ENCODE measurements around the gene MAP3K1.
"Not testable (repeated sequence)": the region's sequence is repeated elsewhere in the genome, so short reads cannot be mapped to it uniquely, and the experiment has no call there.

The MAP3K1 gene

DNA sequence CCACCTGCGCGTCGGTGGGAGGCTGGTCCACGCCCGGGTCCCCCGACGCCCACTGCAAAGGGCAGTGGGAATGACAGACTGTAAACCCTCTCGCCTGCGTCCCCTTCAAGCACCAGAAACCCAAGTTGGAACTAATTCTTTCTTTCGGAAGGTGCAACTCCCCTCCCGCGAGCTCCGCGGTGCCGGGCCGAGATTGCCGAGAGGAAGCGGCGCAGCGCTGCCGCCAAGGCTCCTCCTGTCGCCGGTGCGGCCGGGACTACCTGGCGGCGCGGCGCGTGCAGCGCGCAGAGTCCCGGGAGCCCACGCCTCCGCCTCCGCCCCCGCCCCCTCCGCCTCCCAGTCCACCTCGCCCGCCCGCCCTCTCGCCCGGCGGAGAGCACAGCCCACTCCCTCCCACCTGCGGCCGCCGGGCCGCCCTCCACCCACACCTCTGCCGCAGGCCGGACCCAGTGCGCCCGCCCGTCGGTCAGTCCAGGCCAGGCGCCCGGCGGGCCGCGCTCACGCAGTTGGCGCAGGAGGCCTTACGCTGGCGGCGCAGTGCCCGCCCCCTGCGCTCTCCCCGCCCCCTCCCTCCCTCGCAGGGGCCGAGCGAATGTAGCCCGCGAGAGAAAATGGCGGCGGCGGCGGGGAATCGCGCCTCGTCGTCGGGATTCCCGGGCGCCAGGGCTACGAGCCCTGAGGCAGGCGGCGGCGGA, at the start of gene MAP3K1:
Gene MAP3K1, plus strand, starts transcription at position 587 of the 695 bp plus-strand sequence. Its CDS starts 25 bp downstream, at position 612.
- peak; percentile 51 to 67 for DNase-seq

DNA sequence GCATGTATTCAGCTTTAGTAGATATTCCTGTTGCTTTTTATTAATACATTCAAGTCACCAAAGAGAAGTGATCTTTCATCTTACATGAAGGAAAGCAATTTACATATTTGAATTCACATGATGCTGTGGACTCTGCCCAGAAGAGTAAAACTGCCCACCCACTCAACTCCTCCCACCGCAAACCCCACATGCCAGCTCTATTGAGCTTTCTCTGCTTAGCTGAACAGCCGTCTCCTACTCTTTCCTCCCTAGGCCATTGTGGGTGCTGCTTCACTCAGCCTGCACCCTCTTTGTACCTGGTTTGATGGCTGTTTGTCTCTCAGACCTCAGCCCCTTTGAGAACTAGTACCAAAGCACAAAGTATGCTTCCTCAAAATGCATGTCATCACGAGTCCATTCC, 48.4 kb upstream of the MAP3K1 start:
- DNase-seq: no peak

DNA sequence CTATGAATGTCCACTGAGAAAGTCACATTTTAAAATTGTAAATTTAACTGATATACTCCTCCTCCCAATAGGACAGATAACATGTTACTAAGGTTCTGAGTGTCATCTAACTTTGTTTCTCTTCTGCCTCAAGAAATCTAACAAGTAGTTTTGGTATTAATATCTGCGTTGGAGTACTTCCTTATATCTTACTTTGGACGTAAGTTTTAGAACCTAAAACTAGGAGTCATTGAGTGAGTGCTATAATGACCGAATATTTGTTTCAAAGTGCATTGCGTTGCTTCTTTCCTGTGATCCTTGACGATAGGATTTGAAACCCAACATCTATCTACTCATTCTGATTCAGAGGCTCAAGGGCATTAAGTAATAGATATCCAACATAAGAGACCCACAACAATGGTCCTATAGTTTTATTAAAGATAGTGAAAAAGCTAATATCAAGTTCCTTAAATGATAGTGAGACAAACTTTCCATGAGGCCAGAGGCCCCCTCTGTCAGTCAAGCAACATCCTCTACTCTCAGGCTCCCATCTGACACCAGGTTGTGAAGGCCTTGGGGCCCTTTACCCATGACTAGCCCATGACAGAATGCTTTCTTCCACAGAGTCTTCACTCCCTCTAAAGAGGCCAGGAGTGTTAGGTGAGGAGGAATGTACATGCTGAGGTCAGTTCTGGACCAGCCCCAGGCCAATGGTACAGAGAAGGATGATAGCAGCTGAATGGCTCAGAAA, 45.3 kb upstream of the MAP3K1 start:
- no peak for DNase-seq

DNA sequence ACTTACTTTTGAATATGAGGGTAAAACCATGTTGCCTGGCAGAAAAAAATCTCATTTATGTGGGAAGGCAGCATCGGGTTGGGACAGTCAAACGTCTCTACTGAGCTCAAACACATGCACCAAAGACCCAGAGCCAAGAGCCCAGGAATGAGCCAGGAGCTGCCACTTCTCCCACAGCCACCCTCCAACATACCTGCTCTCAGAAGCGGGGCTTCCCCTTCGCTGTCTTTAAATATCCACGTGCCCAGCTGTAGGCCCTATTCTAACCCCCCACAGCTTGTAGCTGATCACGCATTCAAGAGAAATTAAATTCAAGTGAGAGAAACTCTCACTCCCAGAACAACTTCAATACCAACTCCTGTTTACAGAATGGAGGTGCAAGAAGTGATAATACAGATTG, 42.6 kb upstream of the MAP3K1 start:
- no peak for DNase-seq

DNA sequence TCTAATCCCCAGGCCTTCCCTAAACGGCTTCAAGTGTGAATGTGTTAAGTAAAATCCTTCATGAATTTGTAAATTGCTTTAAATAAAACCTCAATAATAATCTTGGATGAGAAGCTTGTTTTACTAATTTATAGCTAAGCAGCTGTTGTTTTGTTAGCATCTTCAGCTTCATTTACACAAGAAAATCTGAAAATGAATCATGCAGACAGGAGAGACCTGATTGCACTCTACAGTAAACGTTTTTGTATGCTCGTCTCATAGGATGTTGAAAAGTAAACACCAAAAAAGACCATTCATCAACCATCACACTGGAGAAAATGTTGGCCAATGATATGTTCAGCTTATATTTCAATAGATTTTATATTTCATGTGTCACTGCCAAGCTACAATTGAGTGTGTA, 40.4 kb upstream of the MAP3K1 start:
- DNase-seq: no peak

DNA sequence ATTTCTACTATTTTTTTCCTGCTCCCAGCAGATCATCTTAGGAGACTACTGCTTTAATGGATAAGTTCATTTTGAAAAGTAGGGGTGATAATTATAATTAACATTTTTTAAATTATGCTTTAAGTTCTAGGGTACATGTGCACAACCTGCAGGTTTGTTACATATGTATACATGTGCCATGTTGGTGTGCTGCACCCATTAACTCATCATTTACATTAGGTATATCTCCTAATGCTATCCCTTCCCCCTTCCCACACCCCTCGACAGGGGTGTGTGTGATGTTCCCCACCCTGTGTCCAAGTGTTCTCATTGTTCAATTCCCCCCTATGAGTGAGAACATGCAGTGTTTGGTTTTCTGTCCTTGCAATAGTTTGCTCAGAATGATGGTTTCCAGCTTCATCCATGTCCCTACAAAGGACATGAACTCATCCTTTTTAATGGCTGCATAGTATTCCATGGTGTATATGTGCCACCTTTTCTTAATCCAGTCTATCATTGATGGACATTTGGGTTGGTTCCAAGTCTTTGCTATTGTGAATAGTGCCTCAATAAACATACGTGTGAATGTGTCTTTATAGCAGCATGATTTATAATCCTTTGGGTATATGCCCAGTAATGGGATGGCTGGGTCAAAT, 39.0 kb upstream of the MAP3K1 start:
- DNase-seq: not testable (repeated sequence)

DNA sequence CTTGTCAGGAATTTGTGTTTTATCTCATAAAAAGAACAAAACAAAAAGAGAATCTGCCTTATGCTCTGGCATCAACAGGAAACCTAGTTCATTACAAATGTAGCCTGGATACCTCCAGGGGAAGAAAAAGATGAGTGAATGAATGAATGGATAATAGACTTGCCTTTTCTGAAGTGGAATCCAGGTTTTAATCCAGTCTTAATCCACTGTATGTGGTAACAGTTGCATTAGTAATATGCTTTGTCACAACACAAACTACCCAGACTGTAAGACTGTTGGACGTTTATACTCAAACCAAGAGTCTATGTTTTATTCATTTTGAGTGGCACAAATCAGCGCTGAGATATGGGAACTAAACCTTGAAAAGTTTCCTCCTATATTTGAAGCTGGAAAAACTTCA, 32.1 kb upstream of the MAP3K1 start:
- no peak for DNase-seq

DNA sequence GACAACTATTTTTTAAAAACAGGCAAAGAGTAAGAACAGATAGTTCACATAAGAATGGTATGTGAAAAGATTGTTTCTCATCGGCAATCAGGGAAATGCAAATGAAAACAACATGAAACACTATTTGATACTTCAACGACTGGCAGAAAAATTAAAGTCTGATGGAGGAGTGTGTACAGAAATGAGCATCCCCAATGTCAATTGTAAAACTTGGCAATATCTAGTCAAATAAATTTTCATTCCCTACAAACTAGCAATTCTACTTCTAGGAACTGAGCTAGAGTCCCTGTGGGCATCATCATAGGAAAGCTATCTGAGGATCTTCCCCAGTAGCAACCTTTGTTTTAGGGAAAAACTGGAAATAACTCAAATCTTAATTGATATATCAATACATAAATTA, 29.0 kb upstream of the MAP3K1 start:
- DNase-seq: no peak

DNA sequence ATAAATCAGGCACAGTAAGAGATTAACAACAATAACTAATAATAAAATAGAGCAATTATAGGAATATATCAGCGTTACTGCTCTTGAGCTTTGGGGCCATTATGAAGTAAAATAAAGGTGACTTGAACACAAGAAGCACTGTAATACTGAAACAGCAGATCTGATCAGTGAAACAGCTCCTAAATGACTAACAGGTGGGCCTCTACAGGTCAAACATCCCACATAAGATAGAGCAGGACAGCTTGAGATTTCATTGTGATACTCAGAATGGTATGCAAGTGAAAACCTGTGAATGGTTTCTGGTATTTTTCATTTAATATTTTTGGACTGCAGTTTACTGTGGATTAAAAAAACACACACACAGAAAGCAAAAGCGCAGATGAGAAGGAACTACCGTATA, 24.0 kb upstream of the MAP3K1 start:
- DNase-seq: no peak

DNA sequence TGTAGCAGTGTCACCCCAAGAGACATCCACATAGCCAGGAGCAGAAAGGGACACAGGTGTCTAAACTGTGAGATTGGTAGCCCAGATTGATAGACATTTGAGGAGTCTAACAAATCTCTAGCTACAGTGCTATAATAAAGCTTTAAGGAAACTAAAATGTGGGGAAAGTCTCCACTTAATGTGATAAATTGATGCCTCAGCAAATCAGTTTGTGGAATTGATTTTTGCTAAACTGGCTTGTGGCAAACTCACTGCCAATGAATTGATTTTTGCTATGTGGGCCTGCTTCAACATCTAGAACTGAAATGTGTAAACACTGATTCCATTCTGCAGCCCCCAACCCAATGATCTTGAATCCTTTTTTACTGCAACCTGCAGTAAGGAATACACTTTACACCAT, 16.8 kb upstream of the MAP3K1 start:
- DNase-seq: no peak

DNA sequence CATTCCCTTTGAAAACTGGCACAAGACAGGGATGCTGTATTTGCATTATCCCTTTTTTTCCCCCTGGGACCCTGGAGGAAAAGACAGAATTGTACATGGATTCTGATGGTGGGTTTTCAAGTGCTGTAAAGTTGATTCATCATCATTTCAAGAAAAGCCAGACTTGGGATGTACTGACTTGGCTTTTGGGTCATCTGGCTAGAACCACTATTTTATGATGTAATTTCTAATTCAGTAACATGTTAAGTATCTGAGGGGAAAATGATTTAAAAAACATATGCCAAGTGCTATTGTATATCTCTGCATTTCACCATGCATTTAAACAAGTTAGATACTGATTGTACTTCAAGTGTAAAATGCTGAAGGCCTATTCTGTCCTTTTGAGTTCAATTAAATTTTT, 15.2 kb upstream of the MAP3K1 start:
- DNase-seq: no peak

DNA sequence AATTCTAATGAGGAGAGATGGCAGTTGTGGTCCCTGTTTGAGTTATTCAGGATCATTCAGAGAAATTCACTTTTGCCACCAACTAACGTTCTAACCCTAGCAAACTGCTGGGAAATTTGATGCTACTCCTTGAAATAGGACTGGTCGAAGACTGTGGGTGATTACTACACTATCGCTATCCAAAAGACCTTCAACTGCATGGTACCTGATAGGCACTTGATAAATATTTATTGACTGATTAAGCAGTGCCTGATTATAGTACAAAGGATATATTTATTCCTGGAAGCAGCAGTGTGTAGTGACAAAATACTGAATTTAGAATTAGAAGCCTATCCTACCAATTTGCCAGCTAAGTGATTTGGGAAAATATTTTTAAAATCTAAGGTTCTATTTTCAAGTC, 14.1 kb upstream of the MAP3K1 start:
- no peak for DNase-seq

DNA sequence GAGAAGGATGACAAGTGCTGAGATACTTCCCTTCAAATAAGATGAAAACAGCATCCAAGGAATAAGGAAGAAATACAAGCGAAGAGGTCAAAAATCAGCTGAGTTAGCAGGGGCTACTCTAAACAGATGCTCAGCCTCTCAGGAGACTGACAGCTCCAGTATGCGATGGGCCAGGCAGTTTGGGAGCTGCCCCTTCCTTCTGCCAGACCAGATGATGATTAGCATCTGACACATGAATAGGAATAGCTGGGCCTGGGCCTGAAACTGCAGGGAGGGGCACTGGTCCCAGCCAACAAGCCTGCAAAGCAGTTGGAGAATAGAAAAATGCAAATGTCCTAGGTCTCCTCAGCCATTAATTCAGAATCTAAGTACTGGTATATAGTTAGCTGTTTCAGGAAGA, 13.1 kb upstream of the MAP3K1 start:
- DNase-seq: no peak

DNA sequence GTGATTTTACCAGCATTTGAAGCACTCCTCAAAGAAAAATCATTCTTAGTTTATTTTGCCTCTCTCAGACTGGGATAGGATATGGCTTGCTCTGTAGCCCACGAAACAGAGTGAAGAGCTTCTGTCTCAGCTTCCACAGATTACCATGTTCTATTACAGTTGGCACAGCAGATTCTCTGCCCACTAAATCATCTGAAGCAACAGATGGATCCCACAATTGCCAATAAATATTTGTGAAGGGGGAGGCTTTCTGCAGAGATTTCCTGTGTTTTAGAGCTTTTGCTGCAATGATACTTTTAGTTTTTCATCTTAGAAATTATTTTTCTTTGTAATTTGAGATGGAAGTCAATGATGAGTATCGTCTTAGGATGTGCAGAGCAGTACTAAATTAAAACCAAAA, 12.3 kb upstream of the MAP3K1 start:
- DNase-seq: no peak

DNA sequence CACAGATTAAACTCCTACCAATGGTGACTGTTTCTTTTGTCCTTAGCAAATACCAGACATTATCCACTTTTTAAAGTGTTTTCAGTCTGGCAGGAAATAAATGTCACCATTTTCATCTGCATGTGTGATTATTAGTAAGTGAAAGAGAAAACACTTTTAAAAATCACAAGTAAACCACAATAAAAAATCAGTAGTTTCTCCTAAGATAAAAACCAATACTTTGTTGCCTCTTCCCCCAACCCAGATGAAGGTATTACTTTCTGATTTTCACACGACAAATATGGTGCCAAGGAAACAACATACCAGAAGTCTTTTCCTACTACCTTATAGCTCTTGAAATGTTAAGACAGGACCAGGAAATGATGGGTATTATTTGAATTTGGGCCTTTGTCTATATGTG, 11.5 kb upstream of the MAP3K1 start:
- no peak for DNase-seq

DNA sequence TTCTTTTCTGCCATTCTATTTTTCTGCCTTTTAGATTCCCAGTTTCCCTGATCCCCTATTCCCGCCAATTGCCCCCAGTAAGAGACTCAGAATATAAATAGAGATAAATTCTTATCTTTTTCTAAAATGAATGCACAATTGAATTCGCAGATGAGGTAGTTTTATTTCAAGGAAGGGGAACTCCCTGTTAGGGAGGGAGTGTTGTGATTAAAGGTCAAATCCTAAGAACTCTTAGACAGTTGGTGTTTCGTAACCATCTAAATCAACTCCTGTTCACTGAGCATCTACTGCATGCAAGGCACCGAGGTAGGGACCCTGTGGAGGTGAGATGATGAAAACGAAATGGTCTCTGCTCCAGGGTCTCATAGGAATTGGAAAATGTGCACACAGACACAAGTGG, 7.7 kb upstream of the MAP3K1 start:
- no peak for DNase-seq

DNA sequence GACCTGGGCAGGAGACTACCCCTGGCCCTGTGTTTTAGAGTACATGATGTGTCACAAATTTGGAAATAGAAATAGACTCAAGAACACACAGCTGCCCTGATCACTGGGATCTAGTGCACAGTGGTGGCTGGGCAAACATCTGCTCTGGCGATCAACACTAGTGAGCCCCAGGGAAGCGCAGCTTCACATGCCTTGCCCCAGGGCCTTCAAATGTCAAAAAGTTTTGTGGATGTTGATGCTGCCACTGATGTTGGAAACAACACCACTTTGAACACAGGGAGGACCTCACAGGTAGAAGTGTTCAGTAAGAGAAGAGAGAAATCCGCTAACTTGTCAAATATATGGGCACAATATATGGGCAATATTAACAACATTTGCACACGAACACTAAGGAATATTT, 7.1 kb upstream of the MAP3K1 start:
- DNase-seq: no peak

DNA sequence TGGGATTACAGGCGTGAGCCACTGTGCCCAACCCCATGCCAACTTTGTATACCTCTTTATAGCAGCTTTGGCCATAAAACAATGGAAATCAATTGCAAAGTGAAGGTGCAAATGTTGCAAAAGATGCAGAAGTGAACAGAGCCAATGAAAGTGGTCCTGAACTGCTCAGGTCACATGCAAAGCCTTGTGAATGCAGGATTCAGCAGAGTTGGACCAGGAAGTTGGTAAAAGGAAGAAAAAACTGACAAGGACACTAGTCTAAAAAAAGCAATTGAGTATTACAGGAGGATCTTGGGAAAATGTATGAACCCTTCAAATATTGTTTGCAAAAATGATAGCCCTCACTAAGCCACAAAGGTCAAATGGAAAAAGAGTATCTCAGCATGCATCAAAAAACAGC, 4.5 kb upstream of the MAP3K1 start:
- DNase-seq: no peak

DNA sequence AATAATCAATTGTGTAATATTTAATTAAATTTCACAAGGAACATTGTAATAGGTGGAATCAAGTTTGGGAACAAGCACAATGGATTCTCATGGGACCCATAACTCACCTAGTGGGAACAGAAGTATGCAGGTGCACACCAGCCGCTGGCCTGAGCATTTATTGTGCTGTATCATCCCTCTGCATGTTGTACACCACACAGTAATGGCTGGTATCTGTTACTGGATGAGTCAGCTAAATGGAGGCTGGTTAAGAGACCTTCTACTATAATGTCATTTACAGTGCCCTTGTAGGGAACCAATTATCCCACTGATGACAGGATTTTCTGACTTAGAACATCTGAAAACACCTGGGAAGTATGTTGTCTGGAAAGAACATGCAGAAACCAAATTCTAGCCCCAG, 3.2 kb upstream of the MAP3K1 start:
- peak; percentile 5 to 6 for DNase-seq

DNA sequence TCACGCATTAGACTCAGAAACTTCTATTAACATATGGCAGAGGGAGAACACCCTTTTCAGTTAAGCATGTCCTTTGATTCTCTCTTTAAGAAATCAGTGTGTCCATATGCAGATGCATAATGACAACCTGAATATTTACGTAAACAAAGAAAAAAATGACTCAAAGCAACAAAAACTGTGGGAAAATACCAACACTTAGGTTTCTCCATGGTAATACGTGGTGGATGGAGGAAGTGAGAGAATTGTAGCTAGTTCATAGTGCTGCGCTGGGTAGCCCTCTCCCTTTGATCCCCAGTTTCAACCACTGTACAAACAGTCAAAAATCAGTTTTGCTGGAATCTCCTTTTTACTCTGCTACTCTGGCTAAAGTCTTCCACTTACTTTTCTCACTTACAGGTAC, 2.0 kb upstream of the MAP3K1 start:
- DNase-seq: no peak

DNA sequence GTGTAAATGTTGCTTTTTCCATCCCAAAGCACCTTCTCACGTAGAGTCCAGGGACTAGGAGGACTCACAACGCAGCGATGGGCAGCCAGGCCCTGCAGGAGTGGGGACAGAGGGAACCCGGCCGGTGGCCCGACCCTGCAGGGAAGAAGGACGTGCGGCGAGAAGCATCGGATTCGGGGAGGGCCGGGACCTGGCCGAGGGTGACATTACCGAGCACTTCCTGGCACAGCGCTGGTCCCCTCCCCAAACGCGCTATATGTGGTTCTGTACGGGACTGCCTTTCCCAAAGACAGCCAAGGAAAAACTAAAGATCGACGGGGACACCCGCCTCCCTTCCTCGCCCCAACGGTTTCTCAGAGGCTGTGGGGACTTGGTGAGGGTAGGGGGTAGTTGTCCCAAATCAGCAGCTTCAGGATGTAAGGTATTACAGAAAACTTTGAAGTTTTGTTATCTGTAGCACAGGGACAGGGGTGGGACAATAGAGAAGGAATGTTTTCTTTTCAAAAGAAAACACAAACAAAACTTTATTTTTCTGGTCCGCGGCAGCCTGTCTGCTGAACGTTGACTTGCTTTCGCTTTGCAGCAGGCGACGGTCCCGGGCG, 887 bp upstream of the MAP3K1 start:
- no peak for DNase-seq

DNA sequence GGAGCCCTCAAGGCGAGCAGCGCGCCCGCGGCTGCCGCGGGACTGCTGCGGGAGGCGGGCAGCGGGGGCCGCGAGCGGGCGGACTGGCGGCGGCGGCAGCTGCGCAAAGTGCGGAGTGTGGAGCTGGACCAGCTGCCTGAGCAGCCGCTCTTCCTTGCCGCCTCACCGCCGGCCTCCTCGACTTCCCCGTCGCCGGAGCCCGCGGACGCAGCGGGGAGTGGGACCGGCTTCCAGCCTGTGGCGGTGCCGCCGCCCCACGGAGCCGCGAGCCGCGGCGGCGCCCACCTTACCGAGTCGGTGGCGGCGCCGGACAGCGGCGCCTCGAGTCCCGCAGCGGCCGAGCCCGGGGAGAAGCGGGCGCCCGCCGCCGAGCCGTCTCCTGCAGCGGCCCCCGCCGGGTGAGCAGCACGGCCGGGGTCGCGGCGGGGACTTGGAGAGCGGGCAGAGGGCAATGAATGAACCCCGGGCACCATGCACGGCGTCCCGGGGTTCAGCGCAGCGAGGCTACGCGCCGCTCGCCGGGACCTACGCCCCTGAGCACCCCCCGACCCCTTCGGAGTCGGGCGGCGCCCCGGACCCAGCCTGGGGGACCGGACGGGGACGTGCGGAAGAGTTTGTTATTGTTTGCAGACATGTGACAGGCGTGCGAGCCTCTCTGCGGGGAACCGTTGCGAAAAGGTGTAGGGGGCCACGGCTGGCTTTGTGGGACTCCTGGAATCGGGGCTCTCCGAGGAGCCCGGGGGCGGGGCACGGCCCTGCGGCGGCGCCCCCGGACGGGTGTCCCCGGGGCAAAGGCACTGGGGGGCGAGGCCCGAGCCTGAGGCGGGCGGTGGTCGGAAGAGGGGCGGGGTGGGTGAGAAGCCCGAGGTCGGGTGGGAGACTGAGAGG, 553 bp downstream of the MAP3K1 start:
- no peak for DNase-seq

DNA sequence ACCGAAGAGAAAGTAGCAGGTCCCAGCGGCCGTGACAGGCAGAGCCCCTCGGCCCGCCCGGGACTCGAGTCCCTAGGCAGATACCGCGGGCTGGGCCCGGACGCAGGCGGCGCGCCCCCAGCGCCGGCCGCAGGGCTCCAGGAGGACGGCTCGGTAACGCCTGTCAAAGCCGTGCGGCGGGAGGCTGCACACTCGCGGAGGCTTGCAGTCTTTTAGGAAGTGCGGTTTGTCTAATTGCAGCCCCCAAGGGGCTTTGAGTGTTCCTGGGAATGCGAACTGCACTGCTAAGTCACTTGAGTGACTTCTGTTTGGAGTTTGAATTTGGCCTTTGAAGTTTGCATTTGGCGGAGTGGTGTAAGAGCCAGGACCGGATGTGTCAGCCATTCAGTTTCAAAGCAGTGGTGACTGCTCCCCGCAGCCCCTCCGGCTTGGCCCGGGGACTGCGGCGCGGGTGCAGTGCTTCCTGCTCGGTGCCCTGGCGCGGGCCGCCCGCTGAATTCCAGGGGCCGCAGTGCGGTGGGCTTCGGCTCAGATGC, 1.3 kb downstream of the MAP3K1 start:
- DNase-seq: no peak
